HepG2 (cell line): ENCODE results near the gene RWDD4. TPM values are rescaled to one million over a fixed set of nuclear protein-coding genes. Genes with fewer than 3 reads are reported as not detected.

ENCODE experiments used
- ATAC-seq: fragments of 200-7000 bp; cut with Tn5 transposase; 3 replicates; pipeline ENCODE4 v1.9.1; 2020; ENCODE audit warnings: mild to moderate bottlenecking, moderate library complexity
- BruUV-seq: library from RNA; stranded (reverse); fragments of 400-500 nt; replicated peaks from 2 replicates; lab custom pipeline; 2021; lab: Mats Ljungman, UMichigan
- CTCF ChIA-PET: fragments of 300-600 bp; formaldehyde crosslinking; extraction: SDS; loops from one replicate; lab custom pipeline; 2021; ENCODE audit warnings: low total read pairs, inconsistent platforms, low intra/inter-chr PET ratio; lab: Yijun Ruan, JAX
- POLR2A ChIA-PET: fragments of 350-600 bp; sonication (Branson Sonifier 250); formaldehyde crosslinking; loops from one replicate; lab custom pipeline; 2020; ENCODE audit warnings: antibody characterized with exemption, inconsistent platforms; lab: Yijun Ruan, JAX
- DNase-seq: peaks from one replicate; pipeline ENCODE4 v3.0.0-alpha.2; 2015; ENCODE audit warnings: low spot score
- FAIRE-seq: peaks from 3 replicates; lab custom pipeline; 2011; peaks lifted over from hg19 to GRCh38; lab: Jason Lieb, UNC
- H2AFZ ChIP-seq: one replicate; pipeline ENCODE4 v1.6.1; 2011; ENCODE audit warnings: low read length, inconsistent platforms
- H3K27ac ChIP-seq: fragments of 300-600 bp; 3 replicates; pipeline ENCODE4 v1.8.0; 2011; ENCODE audit warnings: mixed run types, mild to moderate bottlenecking, mixed read lengths, low read length, inconsistent platforms; ENCODE audit not compliant: insufficient read depth; ENCODE audit errors: extremely low read length
- H3K27me3 ChIP-seq, 2 experiments: fragments of 200-600 bp in 1 of 2; 2 replicates in 1 of 2; 3 replicates in 1 of 2; pipeline versions ENCODE4 v1.6.0 to v1.8.0; 2011; ENCODE audit warnings: low read length in 2 of 2, mild to moderate bottlenecking in 2 of 2, moderate library complexity in 2 of 2, inconsistent platforms in 1 of 2; ENCODE audit not compliant: insufficient read depth in 2 of 2, control insufficient read depth in 1 of 2
- H3K36me3 ChIP-seq, 2 experiments: fragments of 200-600 bp in 1 of 2; replicated peaks in 1 of 2; 2 replicates in 1 of 2; 3 replicates in 1 of 2; pipeline versions ENCODE4 v1.5.1 to v1.8.0; 2011; ENCODE audit warnings: low read length in 2 of 2, inconsistent platforms in 1 of 2; ENCODE audit not compliant: insufficient read depth in 2 of 2, control insufficient read depth in 1 of 2
- H3K4me1 ChIP-seq: 2 replicates; pipeline ENCODE4 v1.5.1; 2012; ENCODE audit warnings: low read length, inconsistent platforms; ENCODE audit not compliant: insufficient read depth
- H3K4me2 ChIP-seq: 2 replicates; pipeline ENCODE4 v1.6.0; 2011; ENCODE audit warnings: low read depth, low read length, inconsistent platforms
- H3K4me3 ChIP-seq, 3 experiments: fragments of 200-600 bp in 1 of 3; sonication (generic), shearing (Covaris generic) in 1 of 3; replicated peaks in 1 of 3; 2 replicates each; pipeline ENCODE4 v1.5.1; 2011 to 2016; ENCODE audit warnings: low read length in 3 of 3, inconsistent platforms in 2 of 3, low read depth in 2 of 3, mild to moderate bottlenecking in 2 of 3, control low read depth in 1 of 3, mixed read lengths in 1 of 3; ENCODE audit not compliant: insufficient read depth in 1 of 3
- H3K79me2 ChIP-seq: one replicate; pipeline ENCODE4 v1.6.1; 2011; ENCODE audit warnings: low read length, inconsistent platforms; ENCODE audit not compliant: insufficient read depth
- H3K9ac ChIP-seq: 2 replicates; pipeline ENCODE4 v1.6.0; 2011; ENCODE audit warnings: mild to moderate bottlenecking, low read depth, low read length, inconsistent platforms; ENCODE audit not compliant: insufficient read depth
- H3K9me3 ChIP-seq: 2 replicates; pipeline ENCODE4 v1.5.1; 2012; ENCODE audit warnings: mild to moderate bottlenecking, low read length
- H4K20me1 ChIP-seq: 2 replicates; pipeline ENCODE4 v1.6.0; 2011; ENCODE audit warnings: inconsistent platforms, mild to moderate bottlenecking, low read length, moderate library complexity; ENCODE audit not compliant: insufficient read depth
- AFF4 ChIP-seq: sonication (generic); formaldehyde crosslinking; IDR thresholded peaks from 2 replicates; pipeline ENCODE4 v1.4.0; 2020; ENCODE audit warnings: missing genetic modification reagents
- CBX2 ChIP-seq, 2 experiments: fragments of 200-600 bp in 1 of 2; sonication (generic); formaldehyde crosslinking in 1 of 2; IDR thresholded peaks; 2 replicates each; pipeline versions ENCODE4 v1.7.0 to v1.8.1; 2018 to 2022; ENCODE audit warnings: low read depth in 2 of 2, low read length in 1 of 2, mild to moderate bottlenecking in 1 of 2, missing genetic modification reagents in 1 of 2
- HOMEZ ChIP-seq: IDR thresholded peaks from 2 replicates; pipeline ENCODE4 v1.6.1; 2016; ENCODE audit warnings: low read depth
- MTERF4 ChIP-seq: sonication (generic); formaldehyde crosslinking; IDR thresholded peaks from 2 replicates; pipeline ENCODE4 v1.8.0; 2023; ENCODE audit warnings: mild to moderate bottlenecking, missing genetic modification reagents
- NFYC ChIP-seq: IDR thresholded peaks from 2 replicates; pipeline ENCODE4 v1.6.1; 2016; ENCODE audit warnings: missing genetic modification reagents, missing compliant biosample characterization
- TBX2 ChIP-seq: sonication (generic); formaldehyde crosslinking; IDR thresholded peaks from 2 replicates; pipeline ENCODE4 v1.5.0; 2020; ENCODE audit warnings: missing genetic modification reagents, mild to moderate bottlenecking, borderline replicate concordance
- USF2 ChIP-seq, 2 experiments: sonication (generic) in 1 of 2; formaldehyde crosslinking in 1 of 2; IDR thresholded peaks; 2 replicates each; pipeline versions ENCODE4 v1.5.1 to v1.6.1; 2011 to 2020; ENCODE audit warnings: borderline replicate concordance in 1 of 2, low read depth in 1 of 2, low read length in 1 of 2, mild to moderate bottlenecking in 1 of 2, missing genetic modification reagents in 1 of 2, moderate library complexity in 1 of 2
- ZBTB7A ChIP-seq: sonication (generic); formaldehyde crosslinking; IDR thresholded peaks from 2 replicates; pipeline ENCODE4 v1.8.0; 2022; ENCODE audit warnings: mild to moderate bottlenecking, missing genetic modification reagents
- ZBTB8A ChIP-seq: sonication (generic); formaldehyde crosslinking; IDR thresholded peaks from 2 replicates; pipeline ENCODE4 v1.4.0; 2020; ENCODE audit warnings: mild to moderate bottlenecking, low read depth, missing genetic modification reagents, borderline replicate concordance
- ZNF292 ChIP-seq: sonication (generic); formaldehyde crosslinking; IDR thresholded peaks from 2 replicates; pipeline ENCODE4 v1.8.1; 2022; ENCODE audit warnings: mild to moderate bottlenecking, low read depth, missing genetic modification reagents, borderline replicate concordance
- ZNF546 ChIP-seq: sonication (generic); formaldehyde crosslinking; conservative IDR thresholded peaks from 2 replicates; pipeline ENCODE4 v1.8.1; 2023; ENCODE audit warnings: mild to moderate bottlenecking, missing genetic modification reagents
- ZNF615 ChIP-seq: sonication (generic); formaldehyde crosslinking; IDR thresholded peaks from 2 replicates; pipeline ENCODE4 v1.5.0; 2020; ENCODE audit warnings: mild to moderate bottlenecking, missing genetic modification reagents, borderline replicate concordance
- ZSCAN31 ChIP-seq: sonication (generic); formaldehyde crosslinking; IDR thresholded peaks from 2 replicates; pipeline ENCODE4 v1.5.0; 2020; ENCODE audit warnings: low read depth, mild to moderate bottlenecking, missing genetic modification reagents
- WGBS: methylation state at CpG from one replicate; pipeline ENCODE4 v1.1.6; 2017; ENCODE audit warnings: low lambda C conversion rate; 5-methylcytosine and 5-hydroxymethylcytosine counted together
- in situ Hi-C: cut with HindIII; loops from 2 replicates; pipeline ENCODE4 v1.10.0; 2017; ENCODE audit warnings: low pct_unique_long_range_greater_than_20kb; ENCODE audit not compliant: extremely low pct_ligation_motif_present
- intact Hi-C: fragments of 100-400 bp; cut with micrococcal nuclease; formaldehyde crosslinking; loops from one replicate; pipeline ENCODE4 v1.10.0; 2022; ENCODE audit not compliant: unreplicated experiment
- polyA plus RNA-seq, 8 experiments: library from polyadenylated mRNA; depleted of rRNA in 3 of 8; stranded (reverse) in 7 of 8; unstranded in 1 of 8; fragments of >200 nt; fragmentation: Illumina TruSeq in 4 of 8; extraction: Trizol in 4 of 8; gene quantifications; 2 replicates each; pipeline versions ENCODE4 v1.2.1 to v1.2.3, GENCODE V29; 2011 to 2016; ENCODE audit warnings: low read depth in 4 of 8, missing spikeins in 1 of 8, mixed read lengths in 1 of 8; ENCODE audit not compliant: insufficient read depth in 1 of 8
- total RNA-seq, 5 experiments: library from RNA; depleted of rRNA; stranded (reverse); fragments of >200 nt; fragmentation: Illumina TruSeq; extraction: Trizol; gene quantifications; 2 replicates each; pipeline ENCODE4 v1.2.3, GENCODE V29; 2016; ENCODE audit warnings: low read depth in 1 of 5

Gene RWDD4
- total and polyA plus RNA-seq, 2 of the 13 experiments (the other 11 are each of a cell fraction or from before 2014, with no cell fraction given): 10.2 to 25.4 TPM

- Histone ChIP-seq H3K27me3 (no peaks in the 10 kb centered on the region; a peak in 1 of 5 replicates), H3K4me3 (peak overlapping the region in 2 of 3 experiments; percentile 73 to 77; a peak in 5 of 6 replicates), H3K9me3 (no peaks in the 10 kb centered on the region), H3K27ac (no peak overlapping the region), H3K79me2 (peaks cover 25% of the 10 kb centered on the region), H3K4me1 (peaks cover 35% of the 10 kb centered on the region), H2AFZ (no peak overlapping the region), H3K9ac (peak overlapping the region; percentile 80), H4K20me1 (no peaks in the 10 kb centered on the region), H3K4me2 (peak overlapping the region; percentile 75), H3K36me3 (0 out of 5 replicates have a peak, but pooled peaks cover 0 to 4% of the 10 kb centered on the region in 2 experiments)
- CTCF ChIA-PET: no interaction called here
- BruUV-seq: TSS peak; percentile 52
- no peak for DNase-seq
- no peak for FAIRE-seq
- WGBS: 75% methylated on average over 3 of the region's 3 CpGs
- intact Hi-C loops (loop anchor here (5.0 kb wide), 1 partner anchor 65 kb away; no protein-coding TSS in a partner anchor), in situ Hi-C loops (no loop called here)
- POLR2A ChIA-PET: no interaction called here
- no peak for TF ChIP-seq ZNF615
- TF ChIP-seq MTERF4 (CRISPR knock-in tag): no peak
- no peak for TF ChIP-seq NFYC (CRISPR knock-in tag)
- TF ChIP-seq ZBTB7A: no peak
- no peak for TF ChIP-seq HOMEZ (CRISPR knock-in tag)
- no peak for TF ChIP-seq CBX2 (IDR thresholded peaks at IDR 0.05; ENCODE audit: low read depth, low read length)
- no peak for TF ChIP-seq CBX2 (CRISPR knock-in tag; IDR thresholded peaks at IDR 0.05; ENCODE audit: low read depth)
- TF ChIP-seq ZSCAN31 (CRISPR knock-in tag): no peak
- no peak for TF ChIP-seq USF2 (IDR thresholded peaks at IDR 0.05; ENCODE audit: low read depth, low read length)
- no peak for TF ChIP-seq USF2 (CRISPR knock-in tag; IDR thresholded peaks at IDR 0.05; ENCODE audit: borderline replicate concordance)
- TF ChIP-seq AFF4 (CRISPR knock-in tag): no peak
- no peak for TF ChIP-seq ZNF292 (CRISPR knock-in tag)
- TF ChIP-seq ZNF546 (CRISPR knock-in tag): no peak
- TF ChIP-seq TBX2 (CRISPR knock-in tag): no peak
- TF ChIP-seq ZBTB8A (CRISPR knock-in tag): no peak
- ATAC-seq: no peak
Observed at GRCh38 chr4:183657564-183657963, 1.4 kb downstream of the RWDD4 start.
